ENCODE results near the gene PGM1. TPM values are rescaled to one million over a fixed set of nuclear protein-coding genes. Genes with fewer than 3 reads are reported as not detected.

Gene PGM1
- total RNA-seq, 4 donors from 2014 or later, result 37.1 to 84.1 (median 63.2) TPM

GRCh38 chr1:63671514-63671913 lies 78.3 kb downstream of the PGM1 start:
- no peak overlapping the region for H3K27ac ChIP-seq
- peaks cover 16 to 20% of the 10 kb centered on the region in 2 donors for H3K4me1 ChIP-seq
- no peaks in the 10 kb centered on the region for H3K27me3 ChIP-seq
- TF ChIP-seq, protein P1, sequence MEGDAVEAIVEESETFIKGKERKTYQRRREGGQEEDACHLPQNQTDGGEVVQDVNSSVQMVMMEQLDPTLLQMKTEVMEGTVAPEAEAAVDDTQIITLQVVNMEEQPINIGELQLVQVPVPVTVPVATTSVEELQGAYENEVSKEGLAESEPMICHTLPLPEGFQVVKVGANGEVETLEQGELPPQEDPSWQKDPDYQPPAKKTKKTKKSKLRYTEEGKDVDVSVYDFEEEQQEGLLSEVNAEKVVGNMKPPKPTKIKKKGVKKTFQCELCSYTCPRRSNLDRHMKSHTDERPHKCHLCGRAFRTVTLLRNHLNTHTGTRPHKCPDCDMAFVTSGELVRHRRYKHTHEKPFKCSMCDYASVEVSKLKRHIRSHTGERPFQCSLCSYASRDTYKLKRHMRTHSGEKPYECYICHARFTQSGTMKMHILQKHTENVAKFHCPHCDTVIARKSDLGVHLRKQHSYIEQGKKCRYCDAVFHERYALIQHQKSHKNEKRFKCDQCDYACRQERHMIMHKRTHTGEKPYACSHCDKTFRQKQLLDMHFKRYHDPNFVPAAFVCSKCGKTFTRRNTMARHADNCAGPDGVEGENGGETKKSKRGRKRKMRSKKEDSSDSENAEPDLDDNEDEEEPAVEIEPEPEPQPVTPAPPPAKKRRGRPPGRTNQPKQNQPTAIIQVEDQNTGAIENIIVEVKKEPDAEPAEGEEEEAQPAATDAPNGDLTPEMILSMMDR (IDR thresholded peaks at IDR 0.05), result no peak
- TF ChIP-seq POLR2A (IDR thresholded peaks at IDR 0.05), result no peak
- intact Hi-C loops (cut with DNase I), result no loop called here
- WGBS, 2 donors, result 91 to 97% methylated on average over 1 of the region's 1 CpG
- no peak overlapping the region for H3K4me3 ChIP-seq (replicated peaks in 1 of 3)
- no peaks in the 10 kb centered on the region for H3K9me3 ChIP-seq
- H3K36me3 ChIP-seq, result no peaks in the 10 kb centered on the region
- DNase-seq, result no peak

DNA sequence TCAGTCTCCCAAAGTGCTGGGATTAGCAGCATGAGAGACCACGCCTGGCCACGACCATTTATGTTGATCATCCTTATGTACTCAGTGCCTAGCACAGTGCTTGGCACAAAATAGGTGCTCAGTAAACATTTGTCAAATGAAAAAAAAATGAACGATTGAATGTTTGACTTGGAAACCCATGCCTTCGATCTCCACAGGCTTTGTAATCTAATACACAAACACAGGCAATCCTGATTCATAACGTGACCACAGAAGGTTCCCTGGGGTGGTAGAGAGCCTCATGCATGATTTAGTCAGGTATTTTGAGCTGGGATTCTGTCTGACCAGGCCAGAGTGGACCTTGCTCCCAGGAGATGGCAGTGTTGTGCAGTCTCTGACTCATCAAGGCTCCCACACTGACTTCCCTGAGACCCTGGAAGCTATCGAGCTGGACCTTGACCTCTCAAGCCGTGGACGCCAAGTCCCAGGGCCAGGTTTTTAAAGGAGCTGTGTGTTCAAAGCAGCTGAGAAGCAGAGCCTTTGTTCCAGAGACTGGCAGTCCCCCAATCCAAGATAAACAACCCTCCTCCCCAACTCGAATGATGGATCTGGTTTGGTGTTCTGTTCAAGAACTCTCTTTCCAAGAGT lies 81.1 kb downstream of the PGM1 start:
- intact Hi-C loops (cut with DNase I), result no loop called here

GRCh38 chr1:63674865-63675419 lies 81.7 kb downstream of the PGM1 start:
- peak overlapping the region in 2 of 3 donors; percentile 9 to 48 for H3K27ac ChIP-seq
- no peaks in the 10 kb centered on the region for H3K27me3 ChIP-seq
- WGBS, 2 donors, result 50% methylated on average over 5 to 6 of the region's 6 CpGs
- no peak for TF ChIP-seq POLR2A (IDR thresholded peaks at IDR 0.05)
- TF ChIP-seq, protein P1 (IDR thresholded peaks at IDR 0.05), result no peak
- peaks cover 6 to 10% of the 10 kb centered on the region in 2 donors for H3K4me1 ChIP-seq
- H3K9me3 ChIP-seq, result no peaks in the 10 kb centered on the region
- no peak overlapping the region for H3K4me3 ChIP-seq (replicated peaks in 1 of 3)
- no peaks in the 10 kb centered on the region for H3K36me3 ChIP-seq
- intact Hi-C loops (cut with DNase I), result no loop called here
- peak; percentile 13 to 15 for DNase-seq

More for the DNA sequence above, 81.1 kb downstream of the PGM1 start:
- peaks cover 9 to 14% of the 10 kb centered on the region in 2 donors for H3K4me1 ChIP-seq
- no peak overlapping the region for H3K4me3 ChIP-seq (replicated peaks in 1 of 3)
- no peaks in the 10 kb centered on the region for H3K36me3 ChIP-seq
- no peaks in the 10 kb centered on the region for H3K9me3 ChIP-seq
- peak overlapping the region in 2 of 3 donors; percentile 42 to 48 for H3K27ac ChIP-seq
- peak; percentile 76 to 80 for DNase-seq
- WGBS, 2 donors, result 37 to 41% methylated on average over 9 of the region's 9 CpGs
- TF ChIP-seq, protein P1 (IDR thresholded peaks at IDR 0.05), result peak; percentile 15 to 75 (median 57)
- no peak for TF ChIP-seq POLR2A (IDR thresholded peaks at IDR 0.05)
- H3K27me3 ChIP-seq, result no peaks in the 10 kb centered on the region

GRCh38 chr1:63675420-63675931 lies 82.3 kb downstream of the PGM1 start:
- DNase-seq, result no peak
- H3K4me1 ChIP-seq, result peaks cover 5 to 6% of the 10 kb centered on the region in 2 donors
- no peak overlapping the region for H3K4me3 ChIP-seq (replicated peaks in 1 of 3)
- intact Hi-C loops (cut with DNase I), result no loop called here
- H3K27ac ChIP-seq, result no peak overlapping the region
- WGBS, 2 donors, result 64 to 69% methylated on average over 3 to 9 of the region's 9 CpGs
- TF ChIP-seq, protein P1 (IDR thresholded peaks at IDR 0.05), result no peak
- TF ChIP-seq POLR2A (IDR thresholded peaks at IDR 0.05), result no peak
- H3K36me3 ChIP-seq, result no peaks in the 10 kb centered on the region
- no peaks in the 10 kb centered on the region for H3K9me3 ChIP-seq
- H3K27me3 ChIP-seq, result no peaks in the 10 kb centered on the region

- intact Hi-C loops (cut with DNase I), result no loop called here
- WGBS, 2 donors, result 86 to 100% methylated on average over 3 of the region's 3 CpGs
- H3K9me3 ChIP-seq, result no peaks in the 10 kb centered on the region
These were observed 84.3 kb downstream of the PGM1 start for GRCh38 chr1:63677497-63677896.

More at GRCh38 chr1:63677497-63677896, 84.3 kb downstream of the PGM1 start:
- Histone ChIP-seq H3K4me1 (peaks cover 5 to 6% of the 10 kb centered on the region in 2 donors), H3K4me3 (replicated peaks in 1 of 3) (no peak overlapping the region), H3K27me3 (no peaks in the 10 kb centered on the region), H3K27ac (no peak overlapping the region), H3K36me3 (no peaks in the 10 kb centered on the region)
- DNase-seq, result no peak
- TF ChIP-seq, protein P1 (IDR thresholded peaks at IDR 0.05), result no peak
- TF ChIP-seq POLR2A (IDR thresholded peaks at IDR 0.05), result no peak

All from thyroid gland (tissue), 4 donors.